Endothelial cell of umbilical vein (primary cell): ENCODE results near the gene TNRC6A. TPM values are rescaled to one million over a fixed set of nuclear protein-coding genes. Genes with fewer than 3 reads are reported as not detected.

Experiments used
- BruUV-seq: library from RNA; stranded (reverse); fragments of 400-500 nt; replicated peaks from 2 replicates; lab custom pipeline; 2021; lab: Mats Ljungman, UMichigan
- CTCF ChIA-PET: fragments of 300-600, 350-600 bp; sonication (Branson Sonifier 250); formaldehyde crosslinking; loops from one replicate; lab custom pipeline; 2021; ENCODE audit warnings: antibody characterized with exemption, inconsistent platforms; lab: Charles Lee
- POLR2A ChIA-PET: fragments of 300-600, 350-600 bp; sonication (Branson Sonifier 250); formaldehyde crosslinking; loops from one replicate; lab custom pipeline; 2021; ENCODE audit warnings: antibody characterized with exemption, inconsistent platforms; lab: Charles Lee
- DNase-seq: peaks from one replicate; pipeline ENCODE4 v3.0.0-alpha.2; 2011; ENCODE audit warnings: low read depth, low spot score
- FAIRE-seq: peaks from 2 replicates; lab custom pipeline; 2011; peaks lifted over from hg19 to GRCh38; lab: Jason Lieb, UNC
- H2AFZ ChIP-seq: 2 replicates; pipeline ENCODE4 v1.6.0; 2012; ENCODE audit warnings: low read depth, low read length, control low read depth, inconsistent platforms
- H3K27ac ChIP-seq: 2 replicates; pipeline ENCODE4 v1.5.1; 2011; ENCODE audit warnings: low read depth, mild to moderate bottlenecking, control low read depth, low read length, moderate library complexity; ENCODE audit not compliant: insufficient read depth
- H3K27me3 ChIP-seq, 2 experiments: 2 replicates each; pipeline versions ENCODE4 v1.6.0 to v1.6.1; 2011; ENCODE audit warnings: low read length in 2 of 2, mixed read lengths in 1 of 2; ENCODE audit not compliant: control insufficient read depth in 2 of 2, insufficient read depth in 2 of 2
- H3K36me3 ChIP-seq, 2 experiments: 2 replicates in 1 of 2; 3 replicates in 1 of 2; pipeline ENCODE4 v1.5.1; 2011; ENCODE audit warnings: low read length in 2 of 2, mild to moderate bottlenecking in 1 of 2, moderate library complexity in 1 of 2; ENCODE audit not compliant: control insufficient read depth in 2 of 2, insufficient read depth in 2 of 2; ENCODE audit errors: extremely low read depth in 1 of 2
- H3K4me1 ChIP-seq: 3 replicates; pipeline ENCODE4 v1.5.1; 2011; ENCODE audit warnings: mild to moderate bottlenecking, low read length; ENCODE audit not compliant: control insufficient read depth, insufficient read depth; ENCODE audit errors: extremely low read depth
- H3K4me2 ChIP-seq: 2 replicates; pipeline ENCODE4 v1.6.1; 2011; ENCODE audit warnings: low read length, control low read depth, mixed read lengths; ENCODE audit not compliant: insufficient read depth
- H3K4me3 ChIP-seq, 3 experiments: fragments of 200-600 bp in 1 of 3; sonication (generic), shearing (Covaris generic) in 1 of 3; replicated peaks in 1 of 3; 2 replicates each; pipeline ENCODE4 v1.5.1; 2011 to 2016; ENCODE audit warnings: control low read depth in 3 of 3, low read length in 3 of 3, mild to moderate bottlenecking in 2 of 3, inconsistent platforms in 1 of 3, low read depth in 1 of 3, moderate library complexity in 1 of 3; ENCODE audit not compliant: insufficient read depth in 1 of 3
- H3K79me2 ChIP-seq: 2 replicates; pipeline ENCODE4 v1.6.0; 2012; ENCODE audit warnings: low read length, inconsistent platforms; ENCODE audit not compliant: control insufficient read depth, insufficient read depth
- H3K9ac ChIP-seq: replicated peaks from 2 replicates; pipeline ENCODE3; 2011; ENCODE audit warnings: low read length, control low read depth; ENCODE audit not compliant: insufficient read depth; ENCODE audit errors: extremely low read depth
- H3K9me1 ChIP-seq: replicated peaks from 3 replicates; pipeline ENCODE4 v1.6.0; 2011; ENCODE audit warnings: mild to moderate bottlenecking, low read length; ENCODE audit not compliant: control insufficient read depth, insufficient read depth; ENCODE audit errors: extremely low read depth
- H3K9me3 ChIP-seq: replicated peaks from 2 replicates; pipeline ENCODE4 v1.5.1; 2012; ENCODE audit warnings: low read length, inconsistent platforms; ENCODE audit not compliant: control insufficient read depth, insufficient read depth
- H4K20me1 ChIP-seq: replicated peaks from 2 replicates; pipeline ENCODE3; 2011; ENCODE audit warnings: mild to moderate bottlenecking, low read length; ENCODE audit not compliant: control insufficient read depth, insufficient read depth; ENCODE audit errors: extremely low read depth
- EZH2 ChIP-seq: IDR thresholded peaks from 2 replicates; pipeline ENCODE4 v1.6.1; 2012; ENCODE audit warnings: borderline replicate concordance, low read depth, mild to moderate bottlenecking, moderate library complexity, low read length, inconsistent platforms; ENCODE audit not compliant: severe bottlenecking
- FOS ChIP-seq: IDR thresholded peaks from 2 replicates; pipeline ENCODE4 v1.6.1; 2011; ENCODE audit warnings: mild to moderate bottlenecking, low read length, moderate library complexity, borderline replicate concordance; ENCODE audit not compliant: insufficient read depth
- GATA2 ChIP-seq: IDR thresholded peaks from 2 replicates; pipeline ENCODE4 v1.7.0; 2011; ENCODE audit warnings: low read depth, mild to moderate bottlenecking, moderate library complexity, mixed read lengths, low read length; ENCODE audit not compliant: insufficient read length, insufficient read depth
- JUN ChIP-seq: IDR thresholded peaks from 2 replicates; pipeline ENCODE4 v1.6.1; 2011; ENCODE audit warnings: borderline replicate concordance, low read depth; ENCODE audit not compliant: insufficient read length, insufficient read depth
- MYC ChIP-seq: IDR thresholded peaks from one replicate; pipeline ENCODE4 v1.6.1; 2011; ENCODE audit warnings: mild to moderate bottlenecking, low read depth, low read length
- POLR2A ChIP-seq: IDR thresholded peaks from 2 replicates; pipeline ENCODE4 v1.6.1; 2012; ENCODE audit warnings: low read depth, mild to moderate bottlenecking, control low read depth, low read length
- dilution Hi-C: fragments of 300-500 bp; cut with MboI; formaldehyde crosslinking; loops from one replicate; pipeline ENCODE4 v1.15.0; 2019; ENCODE audit warnings: low sequenced_read_pairs; ENCODE audit not compliant: extremely low pct_ligation_motif_present
- intact Hi-C: fragments of 100-400 bp; cut with micrococcal nuclease; formaldehyde crosslinking; loops from one replicate; pipeline ENCODE4 v1.10.0; 2022
- polyA plus RNA-seq, 4 experiments: library from polyadenylated mRNA; depleted of rRNA in 3 of 4; stranded (reverse) in 3 of 4; unstranded in 1 of 4; fragments of >200 nt; gene quantifications; 2 replicates each; pipeline versions ENCODE4 v1.2.1 to v1.2.3, GENCODE V29; 2011 to 2012; ENCODE audit warnings: missing spikeins in 1 of 4
- total RNA-seq: library from RNA; stranded (reverse); gene quantifications from 2 replicates; pipeline ENCODE4 v1.2.3, GENCODE V29; 2021
- TF ChIP-seq, protein P1 (sequence below): IDR thresholded peaks from 2 replicates; pipeline ENCODE4 v1.6.1; 2011; ENCODE audit not compliant: insufficient read depth, insufficient read length
- TF ChIP-seq, protein P2 (sequence below), 2 donors: IDR thresholded peaks; 1 replicate in 1 of 2; 2 replicates in 1 of 2; pipeline ENCODE4 v1.5.1; 2011; ENCODE audit warnings: low read length in 2 of 2, mild to moderate bottlenecking in 2 of 2, moderate library complexity in 2 of 2, control low read depth in 1 of 2, inconsistent platforms in 1 of 2, low read depth in 1 of 2; ENCODE audit not compliant: insufficient read depth in 1 of 2; ENCODE audit errors: extremely low read depth in 1 of 2

Gene TNRC6A
- total and polyA plus RNA-seq, 2 donors (not counting 3 experiments of a cell fraction or from before 2014, with no cell fraction given) = 39.3 to 74.5 TPM

DNA sequence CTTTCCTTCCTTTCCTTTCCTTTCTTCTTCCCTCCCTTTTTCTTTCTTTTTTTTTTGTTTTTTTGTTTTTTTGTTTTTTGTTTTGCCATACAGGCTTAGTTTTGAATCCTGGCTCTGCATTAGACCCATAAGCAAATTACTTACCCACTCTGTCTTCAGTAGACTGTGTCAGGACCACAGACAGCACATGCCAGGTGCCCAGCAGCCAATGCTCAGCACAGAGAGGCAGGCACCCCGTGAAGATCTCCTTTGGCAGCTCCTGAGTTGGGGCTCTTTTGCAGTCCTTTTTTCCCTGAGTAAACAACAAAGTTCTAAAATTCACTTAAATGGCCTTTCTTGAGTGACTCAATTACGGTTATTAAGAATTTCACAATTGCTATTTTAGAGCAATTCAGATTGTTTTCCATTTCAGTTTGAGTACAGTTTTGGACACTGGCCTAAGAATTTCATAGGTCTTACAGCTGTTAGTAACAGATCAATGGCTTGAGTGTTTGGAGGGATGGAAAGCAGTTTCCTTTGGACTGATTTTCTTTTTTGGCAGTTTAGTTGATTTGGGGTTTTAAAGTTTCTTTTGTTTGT is 90.1 kb downstream of the TNRC6A start:
- Histone ChIP-seq H3K4me2 (no peak overlapping the region), H4K20me1 (no peaks in the 10 kb centered on the region), H2AFZ (no peak overlapping the region), H3K79me2 (no peaks in the 10 kb centered on the region), H3K4me3 (no peak overlapping the region), H3K27me3 (no peaks in the 10 kb centered on the region), H3K9me1 (no peaks in the 10 kb centered on the region), H3K9ac (no peak overlapping the region), H3K27ac (no peak overlapping the region), H3K9me3 (no peaks in the 10 kb centered on the region), H3K4me1 (peaks cover 9% of the 10 kb centered on the region), H3K36me3 (peaks cover 24 to 48% of the 10 kb centered on the region in 2 experiments)
- ChIA-PET CTCF (no interaction called here), POLR2A (no interaction called here)
- dilution Hi-C loops (no loop called here), intact Hi-C loops (no loop called here)
- DNase-seq (no peak), FAIRE-seq (no peak)
- TF ChIP-seq GATA2 = no peak
- TF ChIP-seq FOS = no peak
- no peak for TF ChIP-seq MYC
- no peak for TF ChIP-seq JUN
- TF ChIP-seq POLR2A = no peak
- TF ChIP-seq, protein P1, sequence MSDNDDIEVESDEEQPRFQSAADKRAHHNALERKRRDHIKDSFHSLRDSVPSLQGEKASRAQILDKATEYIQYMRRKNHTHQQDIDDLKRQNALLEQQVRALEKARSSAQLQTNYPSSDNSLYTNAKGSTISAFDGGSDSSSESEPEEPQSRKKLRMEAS = no peak
- no peak for TF ChIP-seq EZH2
- no TSS peak for BruUV-seq

DNA sequence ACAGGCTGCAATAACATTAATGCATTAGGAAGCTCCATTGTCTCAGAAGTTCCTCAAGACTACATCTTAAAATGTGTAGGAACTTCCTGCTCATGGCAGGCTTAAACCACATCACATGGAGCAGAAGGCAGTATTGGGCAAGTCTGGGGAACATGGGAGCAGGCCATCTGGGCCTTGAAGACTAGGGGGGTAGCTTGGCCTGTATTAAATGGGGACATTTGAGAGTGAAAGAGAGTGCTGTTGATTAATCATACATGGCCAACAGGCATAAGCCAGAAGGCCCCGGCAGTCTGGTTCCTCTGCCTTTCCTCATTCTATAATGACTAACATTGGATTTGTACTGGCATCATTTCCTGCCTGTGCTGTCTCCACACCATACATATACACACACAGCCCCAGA is 91.1 kb downstream of the TNRC6A start:
- H3K27me3 ChIP-seq = no peaks in the 10 kb centered on the region
- no peak overlapping the region for H3K4me2 ChIP-seq
- FAIRE-seq = peak; percentile 4
- H3K27ac ChIP-seq = peak overlapping the region; percentile 14
- no peak overlapping the region for H3K9ac ChIP-seq
- BruUV-seq = no TSS peak
- TF ChIP-seq MYC (no peak), FOS (peak; percentile 21)
- TF ChIP-seq, protein P2, sequence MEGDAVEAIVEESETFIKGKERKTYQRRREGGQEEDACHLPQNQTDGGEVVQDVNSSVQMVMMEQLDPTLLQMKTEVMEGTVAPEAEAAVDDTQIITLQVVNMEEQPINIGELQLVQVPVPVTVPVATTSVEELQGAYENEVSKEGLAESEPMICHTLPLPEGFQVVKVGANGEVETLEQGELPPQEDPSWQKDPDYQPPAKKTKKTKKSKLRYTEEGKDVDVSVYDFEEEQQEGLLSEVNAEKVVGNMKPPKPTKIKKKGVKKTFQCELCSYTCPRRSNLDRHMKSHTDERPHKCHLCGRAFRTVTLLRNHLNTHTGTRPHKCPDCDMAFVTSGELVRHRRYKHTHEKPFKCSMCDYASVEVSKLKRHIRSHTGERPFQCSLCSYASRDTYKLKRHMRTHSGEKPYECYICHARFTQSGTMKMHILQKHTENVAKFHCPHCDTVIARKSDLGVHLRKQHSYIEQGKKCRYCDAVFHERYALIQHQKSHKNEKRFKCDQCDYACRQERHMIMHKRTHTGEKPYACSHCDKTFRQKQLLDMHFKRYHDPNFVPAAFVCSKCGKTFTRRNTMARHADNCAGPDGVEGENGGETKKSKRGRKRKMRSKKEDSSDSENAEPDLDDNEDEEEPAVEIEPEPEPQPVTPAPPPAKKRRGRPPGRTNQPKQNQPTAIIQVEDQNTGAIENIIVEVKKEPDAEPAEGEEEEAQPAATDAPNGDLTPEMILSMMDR (IDR thresholded peaks at IDR 0.05; ENCODE audit: extremely low read depth in 1 of 2, insufficient read depth in 1 of 2, low read depth in 1 of 2, low read length in 2 of 2) = no peak
- intact Hi-C loops = no loop called here
- H4K20me1 ChIP-seq = no peaks in the 10 kb centered on the region
- H3K9me1 ChIP-seq = no peaks in the 10 kb centered on the region
- DNase-seq = peak; percentile 21
- no peak overlapping the region for H2AFZ ChIP-seq
- H3K36me3 ChIP-seq = peaks cover 16 to 44% of the 10 kb centered on the region in 2 experiments
- no peaks in the 10 kb centered on the region for H3K79me2 ChIP-seq
- no peak overlapping the region for H3K4me3 ChIP-seq
- H3K4me1 ChIP-seq = peaks cover 9% of the 10 kb centered on the region
- CTCF ChIA-PET = interaction anchor here (1.1 kb wide), 1 partner anchor 31 kb away, joined by 3 read pairs; no protein-coding TSS in a partner anchor
- dilution Hi-C loops = no loop called here
- POLR2A ChIA-PET = no interaction called here
- no peaks in the 10 kb centered on the region for H3K9me3 ChIP-seq
